ENCODE measurements around the gene TEKT4.
A peak's percentile ranks its signal among the peaks of the same experiment; 100 is the strongest.
"Not testable (repeated sequence)": the region's sequence is repeated elsewhere in the genome, so short reads cannot be mapped to it uniquely, and the experiment has no call there.

The TEKT4 gene

DNA sequence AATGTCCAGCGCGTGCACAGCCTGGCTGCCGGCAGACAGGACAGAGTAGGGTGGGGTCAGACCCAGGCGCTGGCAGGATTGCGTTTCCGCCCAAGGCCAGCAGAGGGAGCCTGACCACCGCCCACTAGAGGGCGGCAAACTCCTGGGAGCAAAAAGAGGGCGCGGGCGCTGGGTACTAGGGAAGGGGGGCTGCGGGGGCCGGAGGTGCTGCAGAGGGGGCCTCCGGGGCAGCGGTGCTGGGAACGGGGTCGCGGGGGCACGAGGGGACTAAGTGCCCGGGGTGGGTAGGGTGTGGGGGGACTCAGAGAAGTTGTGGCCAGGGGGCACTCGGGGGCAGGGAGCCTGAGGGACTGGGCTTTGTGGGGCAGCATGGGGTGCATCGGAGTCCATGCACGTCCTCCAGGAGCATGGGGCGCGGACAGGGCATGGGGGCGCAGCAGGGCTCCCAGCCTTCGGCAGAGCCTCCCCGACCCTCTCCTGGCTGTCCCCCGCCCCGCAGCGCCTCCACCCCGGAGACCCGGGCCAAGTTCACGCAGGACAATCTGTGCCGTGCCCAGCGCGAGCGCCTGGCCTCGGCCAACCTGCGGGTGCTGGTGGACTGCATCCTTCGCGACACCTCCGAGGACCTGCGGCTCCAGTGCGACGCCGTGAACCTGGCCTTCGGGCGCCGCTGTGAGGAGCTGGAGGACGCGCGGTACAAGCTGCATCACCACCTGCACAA, 3.2 kb downstream of the TEKT4 start:
- DNase-seq (ENCODE audit: low read depth) = no peak
- TF ChIP-seq, protein P1, sequence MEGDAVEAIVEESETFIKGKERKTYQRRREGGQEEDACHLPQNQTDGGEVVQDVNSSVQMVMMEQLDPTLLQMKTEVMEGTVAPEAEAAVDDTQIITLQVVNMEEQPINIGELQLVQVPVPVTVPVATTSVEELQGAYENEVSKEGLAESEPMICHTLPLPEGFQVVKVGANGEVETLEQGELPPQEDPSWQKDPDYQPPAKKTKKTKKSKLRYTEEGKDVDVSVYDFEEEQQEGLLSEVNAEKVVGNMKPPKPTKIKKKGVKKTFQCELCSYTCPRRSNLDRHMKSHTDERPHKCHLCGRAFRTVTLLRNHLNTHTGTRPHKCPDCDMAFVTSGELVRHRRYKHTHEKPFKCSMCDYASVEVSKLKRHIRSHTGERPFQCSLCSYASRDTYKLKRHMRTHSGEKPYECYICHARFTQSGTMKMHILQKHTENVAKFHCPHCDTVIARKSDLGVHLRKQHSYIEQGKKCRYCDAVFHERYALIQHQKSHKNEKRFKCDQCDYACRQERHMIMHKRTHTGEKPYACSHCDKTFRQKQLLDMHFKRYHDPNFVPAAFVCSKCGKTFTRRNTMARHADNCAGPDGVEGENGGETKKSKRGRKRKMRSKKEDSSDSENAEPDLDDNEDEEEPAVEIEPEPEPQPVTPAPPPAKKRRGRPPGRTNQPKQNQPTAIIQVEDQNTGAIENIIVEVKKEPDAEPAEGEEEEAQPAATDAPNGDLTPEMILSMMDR (IDR thresholded peaks at IDR 0.05; ENCODE audit: control insufficient read depth, extremely low read depth, insufficient read depth) = peak; percentile 100

DNA sequence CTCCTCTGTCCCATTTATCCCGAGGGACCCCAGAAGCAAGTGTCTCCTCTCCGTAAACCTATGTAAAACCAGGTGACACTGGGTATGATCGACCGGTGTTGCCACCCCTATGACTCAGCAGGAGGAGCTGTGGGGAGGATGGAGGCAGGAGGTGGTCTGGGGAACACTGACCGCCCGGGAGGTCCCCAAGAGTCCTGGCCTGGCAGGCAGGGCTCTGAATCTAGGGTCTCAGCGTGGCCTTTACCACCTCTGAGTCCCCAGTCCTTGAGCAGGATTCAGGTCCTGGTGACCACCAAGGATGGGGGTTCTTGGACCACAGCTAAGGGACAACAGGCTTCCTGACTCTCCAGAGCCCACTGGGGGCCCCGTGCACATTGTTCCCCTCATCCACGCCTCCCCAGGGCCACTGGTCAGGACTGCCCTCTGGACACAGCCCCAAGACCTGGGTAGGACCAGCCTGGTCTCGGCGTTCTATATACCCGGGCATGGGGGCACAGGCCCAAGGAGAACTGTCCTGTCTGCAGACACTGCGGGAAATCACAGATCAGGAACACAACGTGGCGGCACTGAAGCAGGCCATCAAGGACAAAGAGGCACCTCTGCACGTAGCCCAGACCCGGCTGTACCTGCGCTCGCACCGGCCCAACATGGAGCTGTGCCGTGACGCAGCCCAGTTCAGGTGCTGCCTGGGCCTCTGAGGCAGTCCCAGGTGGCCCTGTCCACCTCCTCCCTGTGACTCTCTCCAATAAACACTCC, 4.0 kb downstream of the TEKT4 start:
- TF ChIP-seq, protein P1 (IDR thresholded peaks at IDR 0.05; ENCODE audit: control insufficient read depth, extremely low read depth, insufficient read depth) = no peak
- no peak for DNase-seq (ENCODE audit: low read depth)
- no peak overlapping the region for H3K4me3 ChIP-seq (ENCODE audit: low read depth, low read length)

More for the DNA sequence above, 3.2 kb downstream of the TEKT4 start:
- H3K4me3 ChIP-seq (ENCODE audit: low read depth, low read length) = no peak overlapping the region

DNA sequence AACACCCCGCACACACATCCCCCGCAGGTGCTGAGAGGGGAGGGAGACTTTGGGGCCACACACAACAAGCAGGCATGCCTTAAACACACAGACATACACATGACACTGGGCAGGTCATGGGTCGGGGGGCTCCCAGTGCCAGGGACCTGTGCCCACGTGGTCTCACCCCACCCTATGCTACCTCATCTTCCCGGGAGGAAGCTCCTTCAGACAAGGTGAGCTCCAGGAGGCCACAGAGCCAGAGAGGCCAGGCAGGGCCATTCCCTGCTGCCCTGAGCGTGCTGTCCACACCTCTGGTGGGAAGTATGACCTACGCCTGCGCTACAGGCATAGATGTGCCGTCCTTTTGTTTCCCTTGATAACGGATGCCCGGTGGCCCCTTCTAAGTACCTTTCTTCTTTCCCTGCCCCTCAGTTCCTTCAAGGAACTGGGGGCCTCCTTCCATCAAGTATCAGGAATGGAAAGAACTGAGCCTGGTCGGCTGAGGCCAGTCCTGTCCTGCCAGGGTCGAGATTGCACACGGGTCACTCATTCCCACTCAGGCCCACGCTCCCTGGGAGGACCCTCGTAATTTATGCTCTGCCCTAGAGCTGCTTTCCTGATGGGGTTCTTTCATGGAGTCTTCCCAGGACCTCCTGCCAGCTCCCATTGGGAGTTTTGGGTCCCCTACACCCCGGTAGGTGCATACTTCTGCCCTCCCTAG, 4.7 kb downstream of the TEKT4 start:
- TF ChIP-seq, protein P1 (IDR thresholded peaks at IDR 0.05; ENCODE audit: control insufficient read depth, extremely low read depth, insufficient read depth) = no peak
- no peak for DNase-seq (ENCODE audit: low read depth)
- H3K4me3 ChIP-seq (ENCODE audit: low read depth, low read length) = no peak overlapping the region

DNA sequence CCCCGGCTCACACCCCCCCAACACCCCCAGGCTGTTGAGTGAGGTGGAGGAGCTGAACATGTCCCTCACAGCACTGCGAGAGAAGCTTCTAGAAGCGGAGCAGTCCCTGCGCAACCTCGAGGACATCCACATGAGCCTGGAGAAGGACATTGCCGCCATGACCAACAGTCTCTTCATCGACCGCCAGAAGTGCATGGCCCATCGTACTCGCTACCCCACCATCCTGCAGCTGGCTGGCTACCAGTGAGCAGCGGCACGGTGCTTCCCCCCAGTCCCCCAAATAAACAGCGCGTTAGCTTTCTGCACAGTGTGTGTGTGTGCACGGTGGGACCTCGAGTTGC, 5.3 kb downstream of the TEKT4 start:
- DNase-seq (ENCODE audit: low read depth) = no peak
- H3K4me3 ChIP-seq (ENCODE audit: low read depth, low read length) = no peak overlapping the region
- TF ChIP-seq, protein P1 (IDR thresholded peaks at IDR 0.05; ENCODE audit: control insufficient read depth, extremely low read depth, insufficient read depth) = no peak

DNA sequence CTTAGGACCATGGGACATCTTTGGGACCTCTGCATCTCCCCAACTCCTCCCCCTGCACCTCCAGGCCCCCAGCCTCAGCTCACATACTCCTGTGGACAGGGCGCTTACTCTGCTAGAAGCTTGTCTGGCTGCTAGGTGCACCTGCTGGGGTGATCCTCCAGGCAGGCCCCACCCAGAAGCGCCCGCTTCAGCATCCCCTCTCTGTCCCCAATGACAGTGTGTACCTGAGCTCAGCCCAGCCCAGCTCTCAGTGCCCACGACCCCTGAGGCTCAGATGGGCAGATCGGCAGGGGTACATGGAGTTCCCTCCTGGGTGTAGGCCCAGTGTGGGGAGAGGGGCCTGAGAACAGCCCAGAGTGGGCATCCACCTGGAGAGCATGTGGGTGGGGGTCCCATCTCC, 5.9 kb downstream of the TEKT4 start:
- DNase-seq (ENCODE audit: low read depth) = no peak
- TF ChIP-seq, protein P1 (IDR thresholded peaks at IDR 0.05; ENCODE audit: control insufficient read depth, extremely low read depth, insufficient read depth) = no peak
- H3K4me3 ChIP-seq (ENCODE audit: low read depth, low read length) = no peak overlapping the region

DNA sequence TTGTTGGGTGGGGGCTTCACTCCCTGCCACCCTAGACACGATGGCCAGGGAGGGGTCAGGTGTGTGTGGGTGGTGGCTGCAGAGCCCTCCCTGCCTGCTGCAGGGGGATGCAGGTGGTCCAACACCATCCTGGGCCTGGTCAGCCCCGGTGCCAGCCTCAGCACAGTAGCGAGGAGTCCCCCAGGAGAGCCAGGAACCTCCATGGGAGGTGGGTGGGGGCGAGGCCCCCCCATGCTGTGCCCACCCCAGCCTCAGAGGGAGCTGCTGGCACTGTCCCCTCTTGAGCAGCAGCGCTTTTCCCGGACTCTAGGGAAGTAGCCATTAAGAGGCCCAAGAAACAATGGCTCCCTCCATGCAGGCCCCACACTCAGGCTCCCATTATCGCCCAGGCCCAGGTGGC, 7.3 kb downstream of the TEKT4 start:
- H3K4me3 ChIP-seq (ENCODE audit: low read depth, low read length); DNase-seq (ENCODE audit: low read depth): not testable (repeated sequence)

DNA sequence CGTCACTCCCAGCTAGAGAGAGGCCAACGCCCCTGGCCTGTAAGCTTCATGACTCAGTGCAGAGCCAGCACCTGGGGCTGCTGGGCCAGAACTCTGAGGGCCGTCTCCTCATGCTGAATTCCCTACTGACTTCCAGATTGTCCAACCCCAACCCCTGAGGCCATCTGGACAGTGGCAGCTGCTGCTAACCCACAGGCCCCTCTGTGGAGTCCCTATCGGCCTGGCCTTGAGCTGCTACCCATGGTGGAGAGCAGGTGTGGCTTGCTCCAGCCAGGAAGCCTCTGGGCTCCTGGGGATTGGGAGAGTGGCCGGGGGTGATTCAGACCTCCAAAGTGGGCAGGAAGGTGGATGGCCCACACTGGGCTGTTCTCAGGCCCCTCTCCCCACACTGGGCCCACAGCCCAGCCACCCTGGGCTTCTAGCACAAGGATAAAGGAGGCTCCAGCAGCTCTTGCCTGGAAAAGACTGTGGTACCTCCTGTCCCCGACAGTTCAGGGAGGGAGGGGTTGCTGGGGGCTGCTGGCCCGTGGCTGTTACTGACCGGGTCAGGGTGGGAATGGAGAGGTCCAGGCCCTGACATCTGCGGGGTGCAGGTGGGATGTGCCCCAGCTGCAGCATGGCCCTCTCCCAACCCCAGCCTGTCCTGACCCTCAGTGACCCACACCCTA, 8.2 kb downstream of the TEKT4 start:
- no peak for DNase-seq (ENCODE audit: low read depth)
- no peak overlapping the region for H3K4me3 ChIP-seq (ENCODE audit: low read depth, low read length)
- TF ChIP-seq, protein P1 (IDR thresholded peaks at IDR 0.05; ENCODE audit: control insufficient read depth, extremely low read depth, insufficient read depth) = no peak
